Right kidney (tissue), 1 donor: ENCODE data around the gene NXN.
"Not testable (repeated sequence)": the region's sequence is repeated elsewhere in the genome, so short reads cannot be mapped to it uniquely, and the experiment has no call there.

Source experiments
- DNase-seq: peaks from one replicate; pipeline ENCODE4 v3.0.0-alpha.2; 2016

The NXN gene

DNA sequence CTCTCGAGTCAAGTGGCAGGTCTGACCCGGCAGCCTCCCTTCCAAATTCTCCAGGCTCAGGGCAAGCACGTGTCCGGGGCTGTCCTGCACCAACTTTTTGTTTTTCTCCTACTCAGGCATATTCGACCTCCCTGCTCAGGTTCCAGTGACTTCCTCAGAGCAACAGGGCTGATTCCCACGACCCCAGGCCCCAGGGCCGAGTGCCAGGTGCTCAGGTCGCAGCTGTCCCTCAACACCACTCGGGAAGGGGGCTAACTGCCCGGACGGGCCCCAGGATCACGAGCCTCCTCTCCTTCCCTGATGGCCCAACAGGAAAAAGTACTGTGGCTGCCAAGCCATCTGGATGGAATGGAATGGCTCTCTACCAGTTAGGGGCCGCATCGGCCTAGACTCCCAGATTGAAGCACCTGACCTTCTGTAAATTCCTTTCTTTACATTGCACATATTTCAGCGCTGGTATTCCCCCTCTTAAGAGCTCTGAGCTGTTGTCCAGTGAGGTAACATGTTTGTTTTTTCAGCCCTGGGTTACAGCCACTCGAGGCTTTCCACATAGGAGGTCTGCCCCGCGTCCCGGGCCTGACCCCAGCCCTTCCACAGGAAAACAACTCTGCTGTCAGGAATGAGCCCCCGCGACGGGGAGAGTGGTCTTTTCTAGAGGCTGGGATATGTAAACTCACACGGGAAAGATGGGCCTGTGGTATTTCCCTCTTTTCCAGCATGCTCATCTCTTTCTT is 25.0 kb downstream of the NXN start:
- DNase-seq, result peak; percentile 52

DNA sequence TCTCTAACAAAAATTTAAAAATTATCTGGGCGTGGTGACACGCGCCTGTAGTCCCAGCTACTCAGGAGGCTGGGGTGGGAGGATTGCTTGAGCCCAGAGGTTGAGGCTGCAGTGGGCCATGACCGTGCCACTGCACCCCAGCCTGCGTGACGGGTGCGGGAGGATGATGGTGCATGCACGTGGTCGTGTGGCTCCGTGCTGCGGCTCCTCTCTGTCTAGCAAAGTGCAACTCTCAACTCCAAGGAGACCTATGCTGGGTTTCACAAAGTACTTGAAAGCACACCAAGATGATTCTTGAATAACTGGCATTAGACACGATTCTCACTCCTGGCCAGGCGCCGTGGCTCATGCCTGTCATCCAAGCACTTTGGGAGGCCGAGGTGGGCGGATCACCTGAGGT is 25.8 kb downstream of the NXN start:
- no peak for DNase-seq

DNA sequence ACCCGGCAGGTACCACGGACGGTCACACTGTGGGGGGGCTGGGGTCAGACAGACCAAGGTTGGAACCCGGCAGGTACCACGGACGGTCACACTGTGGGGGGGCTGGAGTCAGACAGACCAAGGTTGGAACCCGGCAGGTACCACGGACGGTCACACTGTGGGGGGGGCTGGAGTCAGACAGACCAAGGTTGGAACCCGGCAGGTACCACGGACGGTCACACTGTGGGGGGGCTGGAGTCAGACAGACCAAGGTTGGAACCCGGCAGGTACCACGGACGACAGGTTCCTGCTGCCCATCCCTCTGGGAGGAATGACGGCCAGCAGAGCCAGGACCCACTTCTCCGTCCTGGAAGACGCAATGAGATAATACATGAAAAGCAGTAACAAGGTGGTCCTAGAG is 27.0 kb downstream of the NXN start:
- not testable (repeated sequence) for DNase-seq

DNA sequence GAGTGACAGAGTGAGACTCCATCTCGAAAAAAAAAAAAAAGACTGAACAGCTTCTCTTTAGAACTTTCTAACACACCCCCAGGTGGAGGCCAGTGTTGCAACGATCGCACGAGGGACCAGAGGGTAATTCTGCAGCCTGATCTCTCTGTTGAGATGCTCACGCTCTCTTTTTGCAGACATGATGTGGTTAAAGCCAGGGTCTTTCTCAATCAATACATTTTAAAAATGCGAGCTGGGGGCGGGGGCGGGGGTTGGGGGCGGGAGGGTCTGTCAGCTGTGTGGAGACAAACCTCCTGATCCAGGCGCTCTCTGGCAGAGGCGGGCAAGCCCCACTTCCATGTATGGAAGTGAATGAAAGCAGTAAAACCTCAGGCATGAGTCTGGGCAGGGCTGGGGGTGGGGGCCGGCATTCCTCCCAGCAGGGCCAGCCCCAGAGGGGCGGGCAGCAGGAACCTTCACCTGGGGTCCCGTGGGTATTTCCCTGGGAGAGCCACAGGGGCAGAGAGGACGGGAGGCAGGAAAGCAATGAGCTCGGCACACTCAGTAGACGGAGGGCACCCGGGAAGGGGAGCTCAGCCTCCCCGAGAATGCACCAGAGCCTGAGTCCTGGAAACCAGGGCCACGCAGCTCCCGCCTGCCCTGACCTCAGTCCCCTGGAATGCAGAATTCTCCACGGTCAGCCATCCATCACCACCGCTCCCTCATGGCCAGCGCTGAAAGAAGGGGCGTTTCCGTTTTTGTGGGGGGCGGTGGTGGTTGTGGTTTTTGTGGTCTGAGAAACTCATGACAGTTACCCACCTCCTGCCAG is 28.0 kb downstream of the NXN start:
- peak; percentile 78 for DNase-seq

DNA sequence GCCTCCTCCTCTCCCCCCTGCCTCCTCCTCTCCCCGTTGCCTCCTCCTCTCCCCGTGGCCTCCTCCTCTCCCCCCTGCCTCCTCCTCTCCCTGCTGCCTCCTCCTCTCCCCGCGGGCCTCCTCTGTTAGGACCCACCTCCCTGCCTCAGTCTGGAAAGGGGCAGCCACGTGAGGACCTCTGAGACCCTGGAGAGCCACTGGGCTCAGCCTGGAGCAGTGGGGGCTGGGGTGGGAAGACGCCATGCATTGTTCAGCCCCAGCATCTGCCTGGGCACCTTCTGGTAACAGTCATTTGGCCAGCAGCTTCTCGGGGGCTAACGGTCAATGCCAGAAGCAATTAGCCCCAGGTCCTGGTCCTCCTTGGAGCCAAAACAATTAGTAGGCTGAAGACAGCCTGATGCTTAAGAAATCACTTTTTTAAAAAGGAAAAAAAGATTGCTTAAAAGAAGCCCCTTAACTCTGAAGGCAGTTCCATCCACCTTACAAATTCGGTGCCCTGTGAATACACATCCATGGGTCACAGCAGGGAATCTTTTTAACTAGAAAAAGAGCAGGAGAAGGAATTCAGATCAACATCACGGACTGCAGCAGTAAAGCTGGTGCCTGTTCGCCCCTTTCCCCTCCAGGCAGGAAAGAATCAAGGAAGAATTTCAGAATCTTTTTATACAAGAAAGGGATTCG is 29.8 kb downstream of the NXN start:
- no peak for DNase-seq

DNA sequence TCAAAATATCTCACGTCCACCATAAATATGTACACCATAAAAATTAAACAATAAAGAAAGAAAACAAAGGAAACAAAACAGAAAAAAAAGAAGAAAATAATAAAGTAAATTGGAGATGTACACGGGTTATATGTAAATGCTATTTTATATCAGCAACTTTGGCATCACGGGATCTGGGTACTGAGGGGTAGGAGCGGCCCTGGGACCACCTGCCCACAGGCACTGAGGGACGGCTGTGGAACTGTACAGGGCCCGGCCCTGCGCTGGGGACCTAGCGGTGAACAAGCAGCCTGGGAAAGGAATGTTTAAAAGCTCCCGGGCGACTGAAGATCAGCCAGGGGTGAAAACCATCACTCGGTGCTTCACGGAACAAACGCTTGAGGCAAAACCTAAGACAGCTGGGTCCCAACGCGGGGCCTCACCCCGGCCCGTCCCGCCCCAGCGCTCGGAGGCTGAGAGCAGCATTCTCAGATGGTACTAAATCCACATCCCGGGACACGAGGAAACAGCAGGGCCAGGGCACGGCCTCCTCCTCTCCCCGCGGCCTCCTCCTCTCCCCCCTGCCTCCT is 31.2 kb downstream of the NXN start:
- peak; percentile 53 for DNase-seq

DNA sequence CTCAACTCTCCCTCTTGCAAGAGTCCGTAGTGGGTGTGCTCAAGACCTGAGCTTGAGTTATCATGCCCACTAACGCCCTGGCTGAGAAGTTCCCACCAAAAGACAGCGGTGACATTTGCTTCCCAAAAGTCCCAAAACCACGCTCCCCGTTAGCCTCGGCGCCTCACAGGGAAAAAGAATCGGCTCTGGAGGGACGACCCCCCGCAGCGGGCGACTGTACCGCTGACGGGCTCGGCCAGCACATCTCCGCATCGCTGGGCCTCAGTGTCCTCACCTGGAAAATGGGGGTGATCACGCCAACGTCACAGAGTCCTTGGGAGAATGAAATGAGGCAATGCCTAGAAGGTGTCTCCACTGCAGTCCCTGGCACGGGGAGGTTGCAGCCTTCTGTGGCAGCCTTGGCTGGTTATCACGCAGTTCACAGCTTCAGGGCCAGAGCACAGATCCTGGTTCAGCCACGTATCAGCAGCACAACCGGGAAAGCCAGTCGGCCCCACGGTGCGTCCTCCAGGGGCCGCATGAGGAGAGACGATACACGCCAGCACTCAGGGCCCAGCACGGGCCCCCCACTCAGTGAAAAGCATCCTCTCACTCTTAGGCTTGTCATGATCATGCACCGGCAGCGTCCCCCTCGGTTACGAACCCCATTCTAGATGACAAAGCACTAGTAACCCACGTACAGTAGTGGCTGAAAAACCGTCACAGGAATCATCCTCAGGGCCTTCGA is 32.9 kb downstream of the NXN start:
- DNase-seq, result no peak

DNA sequence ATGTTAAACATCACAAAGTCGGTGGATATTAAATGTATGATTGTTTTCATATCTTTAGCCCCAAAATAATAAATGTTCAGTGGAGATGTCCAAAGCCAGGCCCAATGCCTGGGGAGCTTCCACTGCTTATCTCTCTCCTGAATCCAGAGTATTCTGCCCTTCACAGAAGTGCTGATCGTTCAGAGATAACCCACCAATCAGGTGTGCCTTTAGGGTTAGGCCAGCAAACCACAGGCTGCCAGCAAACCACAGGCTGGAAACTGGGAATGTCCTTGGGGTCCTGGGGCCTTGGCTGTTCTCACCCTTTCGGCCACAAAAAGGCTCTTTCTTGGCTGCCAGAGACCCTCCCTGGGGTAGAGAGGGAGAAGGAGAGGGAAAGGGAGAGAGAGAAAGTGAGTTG is 33.9 kb downstream of the NXN start:
- DNase-seq, result no peak

DNA sequence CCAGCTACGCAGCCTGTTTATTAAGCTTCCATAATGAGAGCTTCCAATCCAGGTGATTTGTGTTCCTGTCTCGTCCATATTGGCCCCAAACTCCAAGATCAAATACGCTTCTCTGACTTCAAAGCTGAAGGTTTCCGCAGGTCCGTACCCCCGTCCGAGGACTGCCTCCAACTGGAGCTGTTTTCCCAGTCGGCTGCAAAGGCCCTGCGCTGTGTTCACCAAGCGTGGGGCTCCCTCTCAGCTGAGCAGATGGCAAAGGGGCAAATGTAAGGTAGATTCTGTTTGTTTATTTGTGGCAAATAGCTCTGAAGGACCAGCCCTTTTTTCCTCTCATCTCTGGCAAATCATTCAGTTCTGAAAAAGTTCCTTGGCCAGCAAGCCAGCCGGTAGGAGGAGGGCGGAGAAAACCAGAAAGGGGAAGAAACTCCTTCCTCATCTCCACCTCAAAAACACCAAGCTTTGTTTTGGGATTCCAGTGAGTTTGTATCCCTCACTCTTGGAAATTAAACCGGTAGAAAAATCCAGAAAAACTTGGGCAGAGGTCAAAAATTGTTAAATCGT is 35.2 kb downstream of the NXN start:
- no peak for DNase-seq

DNA sequence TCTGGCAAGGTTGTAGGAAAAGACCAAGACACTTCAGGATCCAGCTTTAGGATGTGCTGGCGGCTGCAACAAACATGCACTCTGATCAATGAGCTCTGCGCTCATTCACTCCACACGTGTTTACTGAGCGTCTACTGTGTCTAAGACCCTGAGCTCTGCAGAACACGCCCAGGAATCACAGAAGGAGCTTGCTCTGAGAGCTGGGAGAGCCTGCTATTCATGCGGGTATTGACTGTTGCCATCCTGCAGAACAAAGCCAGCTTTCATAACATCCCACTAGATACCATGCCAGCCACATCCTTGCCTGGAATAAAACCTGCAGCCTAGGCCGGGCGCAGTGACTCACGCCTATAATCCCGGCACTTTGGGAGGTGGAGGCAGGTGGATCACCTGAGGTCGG is 44.1 kb downstream of the NXN start:
- DNase-seq, result no peak

DNA sequence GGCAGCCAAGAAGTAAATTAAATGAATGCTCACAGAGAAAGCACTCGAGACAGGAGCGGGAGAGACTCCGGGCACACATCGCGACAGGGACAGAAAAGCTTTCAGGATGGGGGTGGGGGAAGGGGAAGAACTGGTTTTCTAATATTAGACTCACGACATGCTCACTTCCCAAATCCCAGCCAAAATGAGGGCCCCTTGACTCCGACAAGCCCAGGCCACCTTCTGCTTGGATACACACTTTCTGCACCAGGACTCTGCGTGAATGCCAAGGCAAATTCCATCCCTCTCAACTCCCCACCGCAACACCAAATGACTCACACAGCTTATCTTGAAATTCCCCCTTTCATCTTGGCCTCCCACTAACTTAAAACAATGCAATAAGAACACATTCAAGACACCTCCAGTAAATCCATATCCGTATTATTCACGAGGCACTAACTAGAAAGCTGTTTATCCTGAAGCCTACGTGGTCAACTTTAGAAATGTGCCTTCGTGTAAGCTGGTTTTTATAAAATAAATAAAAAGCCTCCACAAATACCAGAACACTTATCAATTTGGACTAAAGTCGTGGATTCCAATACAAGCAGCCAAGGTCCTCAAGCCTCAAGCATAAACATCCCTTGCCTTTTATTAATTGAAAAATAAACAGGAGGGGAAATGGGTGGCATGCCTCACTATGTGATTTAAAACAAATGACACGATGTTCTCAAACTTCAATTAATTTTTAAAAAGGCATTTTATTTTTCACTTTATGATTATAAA is 46.1 kb downstream of the NXN start:
- DNase-seq, result no peak

DNA sequence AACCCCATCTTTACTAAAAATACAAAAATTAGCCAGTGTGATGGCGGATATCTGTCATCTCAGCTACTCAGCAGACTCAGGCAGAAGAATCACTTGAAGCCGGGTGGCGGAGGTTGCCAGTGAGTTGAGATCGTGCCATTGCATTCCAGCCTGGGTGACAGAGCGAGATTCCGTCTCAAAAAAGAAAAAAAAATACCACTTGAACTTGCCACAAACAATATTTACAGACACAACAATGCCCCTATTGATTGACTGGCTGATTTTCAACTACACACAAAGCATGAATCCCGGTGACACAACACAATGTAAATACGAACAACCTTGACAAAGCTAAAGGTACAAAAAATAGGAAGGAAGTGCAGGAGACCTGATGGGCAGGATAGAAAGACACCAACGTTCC is 49.3 kb downstream of the NXN start:
- no peak for DNase-seq

DNA sequence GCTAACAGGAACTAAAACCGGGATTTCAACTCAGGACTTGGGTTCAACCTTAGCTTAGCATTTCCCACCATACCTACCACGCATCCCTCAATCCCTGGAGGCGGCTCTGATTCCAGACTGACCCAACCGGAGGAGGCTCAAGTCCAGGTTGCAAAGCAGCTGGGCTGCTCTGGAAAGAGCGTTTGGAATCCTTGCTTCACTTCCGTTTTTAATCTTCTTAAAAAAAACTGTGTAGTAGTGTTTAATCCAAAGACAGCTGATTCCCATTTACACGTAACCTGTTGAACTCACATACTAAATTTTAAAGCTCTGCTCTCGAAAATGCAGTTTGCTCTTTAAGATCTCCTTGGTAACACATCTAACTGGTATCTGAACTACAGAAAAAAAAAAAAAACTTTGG is 50.0 kb downstream of the NXN start:
- no peak for DNase-seq

DNA sequence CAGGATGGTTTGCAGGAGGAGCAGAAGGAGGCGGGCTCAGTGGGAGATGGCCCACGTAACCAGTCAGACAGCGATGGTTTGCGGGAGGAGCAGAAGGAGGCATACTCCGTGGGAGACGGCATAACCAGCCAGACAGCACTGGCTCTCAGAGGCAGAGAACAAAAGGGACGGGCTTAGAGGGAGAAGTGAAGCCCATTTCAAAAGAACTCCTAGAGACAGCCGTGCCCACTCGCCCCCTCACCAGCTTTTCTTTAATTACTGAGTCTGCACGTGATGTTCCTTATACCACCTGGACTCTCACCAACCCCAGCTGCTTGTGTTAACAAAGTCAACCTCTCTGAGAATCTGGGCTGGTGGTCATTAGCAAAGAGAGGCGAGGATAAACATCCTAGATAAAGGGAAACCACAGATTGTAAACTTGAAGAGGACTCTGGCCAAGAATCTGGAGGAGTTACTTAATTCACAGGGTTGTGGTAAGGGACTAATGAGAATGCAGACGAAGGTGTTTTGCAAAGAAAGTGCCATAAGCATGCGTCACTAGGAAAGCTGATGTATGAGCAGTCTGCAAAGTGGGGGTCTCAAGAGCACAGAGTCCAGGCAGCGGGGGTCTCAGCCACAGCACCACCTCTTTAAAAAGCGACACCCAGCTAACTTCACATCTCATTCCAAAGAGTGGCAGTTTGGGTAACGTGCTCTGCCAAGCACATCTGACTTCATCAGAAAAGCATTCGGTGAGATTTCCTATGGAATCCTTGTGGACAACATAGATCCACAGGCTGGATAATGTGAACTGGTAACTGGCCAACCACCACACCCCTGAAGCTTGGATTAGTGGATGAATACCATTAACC is 51.7 kb downstream of the NXN start:
- peak; percentile 52 for DNase-seq

DNA sequence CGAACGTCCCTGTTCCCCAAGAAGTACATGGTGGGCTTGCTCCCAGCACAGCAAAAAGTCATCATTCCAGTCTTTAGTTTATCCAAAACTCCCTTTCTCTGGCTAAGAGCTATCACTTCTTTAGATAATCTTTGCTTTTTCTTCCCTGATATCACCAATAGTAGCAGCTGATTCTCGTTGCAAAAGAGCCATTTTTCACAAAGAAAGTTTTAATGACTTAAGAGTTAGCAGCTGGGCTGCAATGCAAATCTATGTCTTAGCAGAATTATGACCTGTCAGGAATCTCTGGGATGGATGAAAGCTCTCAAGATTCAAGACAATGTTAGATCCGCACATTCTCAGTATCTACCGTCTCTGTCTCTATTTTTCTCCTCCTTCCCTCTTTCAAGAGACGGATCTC is 53.8 kb downstream of the NXN start:
- DNase-seq, result no peak

DNA sequence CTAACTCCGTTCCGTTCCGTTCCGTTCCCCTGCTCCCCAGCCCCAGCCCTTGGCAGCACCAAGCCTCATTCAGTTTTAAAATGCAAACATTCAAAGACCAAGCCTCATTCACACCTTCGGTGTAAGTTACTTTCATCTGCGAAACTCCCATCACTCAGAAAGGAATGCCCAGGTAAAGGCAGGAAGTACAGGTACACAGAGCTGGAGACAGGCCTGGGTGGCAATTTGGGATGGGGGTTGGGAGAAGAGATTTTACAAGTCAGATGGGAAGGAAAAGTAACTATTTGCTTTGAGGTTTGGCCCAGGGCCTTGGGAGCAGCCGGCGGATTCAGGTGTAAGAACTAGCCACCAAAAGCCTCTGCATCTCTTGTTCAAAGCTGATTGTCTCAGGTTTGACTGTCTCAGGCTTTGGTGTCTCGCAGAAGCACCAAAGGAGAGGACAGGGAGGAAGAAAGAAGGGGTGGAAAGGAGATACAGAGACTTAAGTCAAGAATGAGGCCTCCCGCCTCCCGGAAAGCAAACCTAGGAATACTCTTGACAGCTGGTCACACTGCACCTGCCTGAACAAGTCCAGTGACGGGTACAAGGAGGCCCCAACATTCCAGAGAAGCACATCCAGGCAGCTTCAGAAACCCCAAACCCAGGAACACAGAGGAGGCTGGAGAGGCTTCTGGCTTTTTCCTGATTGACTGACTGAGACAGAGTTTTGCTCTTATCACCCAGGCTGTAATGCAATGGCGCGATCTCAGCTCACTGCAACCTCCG is 54.7 kb downstream of the NXN start:
- no peak for DNase-seq

DNA sequence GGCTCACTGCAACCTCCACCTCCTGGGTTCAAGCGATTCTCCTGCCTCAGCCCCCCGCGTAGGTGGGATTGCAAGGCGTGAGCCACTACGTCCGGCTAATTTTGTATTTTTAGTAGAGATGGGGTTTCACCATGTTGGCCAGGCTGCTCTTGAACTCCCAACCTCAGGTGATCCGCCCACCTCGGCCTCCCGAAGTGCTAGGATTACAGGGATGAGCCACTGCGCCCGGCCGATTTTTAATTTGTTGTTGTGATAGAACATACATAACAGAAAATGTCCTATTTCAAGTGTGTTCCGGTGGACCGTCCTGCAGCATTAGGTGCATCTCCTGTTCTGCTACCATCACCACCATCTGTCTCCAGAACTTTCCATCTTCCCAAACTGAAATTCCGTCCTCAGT is 55.3 kb downstream of the NXN start:
- DNase-seq, result not testable (repeated sequence)

DNA sequence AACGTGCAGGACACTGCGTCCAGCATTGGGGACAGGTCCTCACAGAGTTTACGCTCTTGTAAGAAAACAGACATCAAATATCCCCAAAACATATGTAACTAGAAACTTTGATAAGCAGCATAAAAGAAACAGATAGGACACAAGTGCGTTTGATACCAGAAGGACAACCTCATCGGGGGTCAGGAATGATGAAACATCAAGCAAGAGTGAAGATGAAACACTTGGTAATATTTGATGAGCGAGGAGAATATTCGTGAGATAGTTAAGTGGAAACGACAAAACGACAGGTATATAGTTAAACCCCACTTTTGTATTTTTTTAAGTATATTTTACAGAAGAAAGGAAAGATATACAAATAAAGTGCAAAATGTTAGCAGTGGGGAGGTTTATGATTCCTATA is 55.9 kb downstream of the NXN start:
- no peak for DNase-seq

DNA sequence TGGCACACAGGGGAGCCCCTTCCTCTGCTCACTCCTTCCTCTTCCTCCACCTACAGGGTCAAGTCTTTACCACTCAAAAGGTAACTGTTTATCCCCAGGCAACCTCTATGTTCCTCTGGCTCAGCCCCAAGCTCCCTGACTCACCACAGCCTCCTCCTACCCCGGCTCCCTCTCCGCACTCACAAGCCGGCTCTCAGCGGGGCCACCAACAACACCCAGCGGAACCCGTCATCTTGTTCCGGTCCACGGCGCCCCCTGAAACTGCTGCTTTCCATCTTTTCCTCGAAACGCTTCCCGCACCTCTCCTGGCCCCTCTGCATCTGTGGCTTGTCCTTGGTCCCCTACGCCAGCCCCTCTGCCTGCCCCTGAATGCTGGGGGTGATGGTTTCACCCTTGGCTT is 58.4 kb downstream of the NXN start:
- no peak for DNase-seq

DNA sequence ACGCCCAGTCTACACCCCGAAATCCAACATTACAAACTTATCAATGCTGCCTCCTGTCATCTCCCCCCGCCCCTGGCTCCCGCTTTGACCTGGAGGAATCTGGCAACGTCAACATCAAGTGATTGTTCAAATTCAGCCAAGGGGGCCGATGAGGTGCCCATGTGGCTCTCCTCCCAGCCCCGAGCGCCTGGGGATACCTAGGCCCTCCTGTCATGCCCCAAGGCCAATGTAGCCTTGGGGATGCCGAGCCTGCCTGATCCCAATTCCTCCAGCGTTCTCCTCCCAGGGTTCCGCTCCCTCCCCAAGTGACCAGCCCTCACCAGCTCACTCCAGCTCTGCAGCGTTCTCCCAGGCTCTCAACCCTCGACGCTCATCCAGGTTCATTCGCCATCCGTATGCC is 59.4 kb downstream of the NXN start:
- no peak for DNase-seq
